Measurements from ENCODE around the gene ZNF416. TPM values are rescaled to one million over a fixed set of nuclear protein-coding genes. Genes with fewer than 3 reads are reported as not detected.

ZNF416 gene
- total and polyA plus RNA-seq, 9 of the 15 experiments (the other 6 are each of a cell fraction or from before 2014, with no cell fraction given), result 0.20 to 2.0 (median 1.1) TPM

DNA sequence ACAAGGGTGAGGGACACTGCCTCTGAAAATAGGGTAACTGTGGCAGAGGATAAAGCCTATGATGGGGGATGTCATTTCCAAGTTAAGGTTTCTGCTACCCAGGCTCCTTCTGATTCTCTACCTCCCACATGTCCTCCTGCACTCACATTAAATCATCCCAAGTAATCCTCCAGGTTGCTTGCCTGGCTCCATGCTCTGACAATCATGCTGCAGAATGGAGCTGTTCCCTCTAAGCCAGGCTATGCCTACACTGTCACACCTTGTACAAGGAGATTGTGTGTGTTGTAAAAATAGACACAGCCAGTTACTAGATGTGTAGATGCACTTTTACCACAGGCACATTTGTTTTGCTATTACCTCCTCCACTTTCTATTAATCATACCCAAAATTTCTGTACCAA lies 8.0 kb downstream of the ZNF416 start (continued):
- TF ChIP-seq, protein P1, sequence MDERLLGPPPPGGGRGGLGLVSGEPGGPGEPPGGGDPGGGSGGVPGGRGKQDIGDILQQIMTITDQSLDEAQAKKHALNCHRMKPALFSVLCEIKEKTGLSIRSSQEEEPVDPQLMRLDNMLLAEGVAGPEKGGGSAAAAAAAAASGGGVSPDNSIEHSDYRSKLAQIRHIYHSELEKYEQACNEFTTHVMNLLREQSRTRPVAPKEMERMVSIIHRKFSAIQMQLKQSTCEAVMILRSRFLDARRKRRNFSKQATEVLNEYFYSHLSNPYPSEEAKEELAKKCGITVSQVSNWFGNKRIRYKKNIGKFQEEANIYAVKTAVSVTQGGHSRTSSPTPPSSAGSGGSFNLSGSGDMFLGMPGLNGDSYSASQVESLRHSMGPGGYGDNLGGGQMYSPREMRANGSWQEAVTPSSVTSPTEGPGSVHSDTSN (CRISPR knock-in tag; IDR thresholded peaks at IDR 0.05; ENCODE audit: low read depth), result no peak
- TF ChIP-seq, protein P1 (tag; conservative IDR thresholded peaks at IDR 0.05; ENCODE audit: low read depth), result no peak
- no peak for TF ChIP-seq ZNF77 (CRISPR knock-in tag; IDR thresholded peaks at IDR 0.05)
- TF ChIP-seq, protein P2, sequence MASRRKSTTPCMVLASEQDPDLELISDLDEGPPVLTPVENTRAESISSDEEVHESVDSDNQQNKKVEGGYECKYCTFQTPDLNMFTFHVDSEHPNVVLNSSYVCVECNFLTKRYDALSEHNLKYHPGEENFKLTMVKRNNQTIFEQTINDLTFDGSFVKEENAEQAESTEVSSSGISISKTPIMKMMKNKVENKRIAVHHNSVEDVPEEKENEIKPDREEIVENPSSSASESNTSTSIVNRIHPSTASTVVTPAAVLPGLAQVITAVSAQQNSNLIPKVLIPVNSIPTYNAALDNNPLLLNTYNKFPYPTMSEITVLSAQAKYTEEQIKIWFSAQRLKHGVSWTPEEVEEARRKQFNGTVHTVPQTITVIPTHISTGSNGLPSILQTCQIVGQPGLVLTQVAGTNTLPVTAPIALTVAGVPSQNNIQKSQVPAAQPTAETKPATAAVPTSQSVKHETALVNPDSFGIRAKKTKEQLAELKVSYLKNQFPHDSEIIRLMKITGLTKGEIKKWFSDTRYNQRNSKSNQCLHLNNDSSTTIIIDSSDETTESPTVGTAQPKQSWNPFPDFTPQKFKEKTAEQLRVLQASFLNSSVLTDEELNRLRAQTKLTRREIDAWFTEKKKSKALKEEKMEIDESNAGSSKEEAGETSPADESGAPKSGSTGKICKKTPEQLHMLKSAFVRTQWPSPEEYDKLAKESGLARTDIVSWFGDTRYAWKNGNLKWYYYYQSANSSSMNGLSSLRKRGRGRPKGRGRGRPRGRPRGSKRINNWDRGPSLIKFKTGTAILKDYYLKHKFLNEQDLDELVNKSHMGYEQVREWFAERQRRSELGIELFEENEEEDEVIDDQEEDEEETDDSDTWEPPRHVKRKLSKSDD (conservative IDR thresholded peaks at IDR 0.05; ENCODE audit: low read length), result no peak
- TF ChIP-seq, protein P3, sequence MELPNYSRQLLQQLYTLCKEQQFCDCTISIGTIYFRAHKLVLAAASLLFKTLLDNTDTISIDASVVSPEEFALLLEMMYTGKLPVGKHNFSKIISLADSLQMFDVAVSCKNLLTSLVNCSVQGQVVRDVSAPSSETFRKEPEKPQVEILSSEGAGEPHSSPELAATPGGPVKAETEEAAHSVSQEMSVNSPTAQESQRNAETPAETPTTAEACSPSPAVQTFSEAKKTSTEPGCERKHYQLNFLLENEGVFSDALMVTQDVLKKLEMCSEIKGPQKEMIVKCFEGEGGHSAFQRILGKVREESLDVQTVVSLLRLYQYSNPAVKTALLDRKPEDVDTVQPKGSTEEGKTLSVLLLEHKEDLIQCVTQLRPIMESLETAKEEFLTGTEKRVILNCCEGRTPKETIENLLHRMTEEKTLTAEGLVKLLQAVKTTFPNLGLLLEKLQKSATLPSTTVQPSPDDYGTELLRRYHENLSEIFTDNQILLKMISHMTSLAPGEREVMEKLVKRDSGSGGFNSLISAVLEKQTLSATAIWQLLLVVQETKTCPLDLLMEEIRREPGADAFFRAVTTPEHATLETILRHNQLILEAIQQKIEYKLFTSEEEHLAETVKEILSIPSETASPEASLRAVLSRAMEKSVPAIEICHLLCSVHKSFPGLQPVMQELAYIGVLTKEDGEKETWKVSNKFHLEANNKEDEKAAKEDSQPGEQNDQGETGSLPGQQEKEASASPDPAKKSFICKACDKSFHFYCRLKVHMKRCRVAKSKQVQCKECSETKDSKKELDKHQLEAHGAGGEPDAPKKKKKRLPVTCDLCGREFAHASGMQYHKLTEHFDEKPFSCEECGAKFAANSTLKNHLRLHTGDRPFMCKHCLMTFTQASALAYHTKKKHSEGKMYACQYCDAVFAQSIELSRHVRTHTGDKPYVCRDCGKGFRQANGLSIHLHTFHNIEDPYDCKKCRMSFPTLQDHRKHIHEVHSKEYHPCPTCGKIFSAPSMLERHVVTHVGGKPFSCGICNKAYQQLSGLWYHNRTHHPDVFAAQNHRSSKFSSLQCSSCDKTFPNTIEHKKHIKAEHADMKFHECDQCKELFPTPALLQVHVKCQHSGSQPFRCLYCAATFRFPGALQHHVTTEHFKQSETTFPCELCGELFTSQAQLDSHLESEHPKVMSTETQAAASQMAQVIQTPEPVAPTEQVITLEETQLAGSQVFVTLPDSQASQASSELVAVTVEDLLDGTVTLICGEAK (IDR thresholded peaks at IDR 0.05), result no peak
- TF ChIP-seq, protein P3 (CRISPR knock-in tag; IDR thresholded peaks at IDR 0.05), result no peak
- no peak for TF ChIP-seq RBM22 (IDR thresholded peaks at IDR 0.05; ENCODE audit: low read depth, low read length, poor library complexity, severe bottlenecking)
- TF ChIP-seq RBBP5 (IDR thresholded peaks at IDR 0.05; ENCODE audit: borderline replicate concordance, insufficient read depth, low read length, poor library complexity, severe bottlenecking), result no peak
